Heart left ventricle (tissue), 16 donors: ENCODE data around the gene CASZ1. TPM values are rescaled to one million over a fixed set of nuclear protein-coding genes. Genes with fewer than 3 reads are reported as not detected.
A peak's percentile ranks its signal among the peaks of the same experiment; 100 is the strongest.

Source experiments
- ATAC-seq, 4 donors: fragments of 200-7000 bp; cut with Tn5 transposase; one replicate each; pipeline ENCODE4 v1.9.1; 2020 to 2022; ENCODE audit warnings: moderate library complexity in 4 of 4, mild to moderate bottlenecking in 3 of 4, moderate number of reproducible peaks in 1 of 4
- DNase-seq, 5 donors: peaks; one replicate each; pipeline ENCODE4 v3.0.0-alpha.2; 2020
- H3K27ac ChIP-seq, 12 donors: fragments of 200-600 bp; sonication (generic) in 4 of 12; one replicate each; pipeline versions ENCODE4 v1.5.0 to v1.8.0; 2016 to 2022; ENCODE audit warnings: mild to moderate bottlenecking in 2 of 12
- H3K27me3 ChIP-seq, 9 donors: fragments of 200-600 bp; sonication (generic) in 2 of 9; one replicate each; pipeline versions ENCODE4 v1.5.1 to v1.8.0; 2016 to 2022; ENCODE audit warnings: mild to moderate bottlenecking in 3 of 9
- H3K36me3 ChIP-seq, 9 donors: fragments of 200-600 bp; sonication (generic) in 2 of 9; one replicate each; pipeline versions ENCODE4 v1.5.0 to v1.8.0; 2018 to 2022; ENCODE audit warnings: mild to moderate bottlenecking in 2 of 9
- H3K4me1 ChIP-seq, 12 donors: fragments of 200-600 bp; sonication (generic) in 4 of 12; one replicate each; pipeline versions ENCODE4 v1.5.0 to v1.8.0; 2016 to 2022; ENCODE audit warnings: mild to moderate bottlenecking in 3 of 12
- H3K4me3 ChIP-seq, 12 donors: fragments of 200-600 bp; sonication (generic) in 4 of 12; one replicate each; pipeline versions ENCODE4 v1.5.0 to v1.8.0; 2017 to 2022; ENCODE audit warnings: mild to moderate bottlenecking in 9 of 12, moderate library complexity in 4 of 12
- H3K9me3 ChIP-seq, 12 donors: fragments of 200-600 bp; sonication (generic) in 4 of 12; one replicate each; pipeline versions ENCODE4 v1.5.0 to v1.8.0; 2016 to 2022; ENCODE audit warnings: mild to moderate bottlenecking in 1 of 12
- CTCF ChIP-seq, 12 donors: fragments of 200-600 bp; sonication (generic) in 4 of 12; IDR thresholded peaks; one replicate each; pipeline versions ENCODE4 v1.5.0 to v1.8.0; 2018 to 2022; ENCODE audit warnings: antibody characterized with exemption in 12 of 12, mild to moderate bottlenecking in 5 of 12
- POLR2A ChIP-seq, 2 donors: fragments of 450-650 bp; IDR thresholded peaks; one replicate each; pipeline ENCODE4 v1.6.1; 2017; ENCODE audit warnings: antibody characterized with exemption in 2 of 2, mild to moderate bottlenecking in 2 of 2, moderate library complexity in 2 of 2
- WGBS, 4 donors: extraction: QIAGEN DNeasy Blood & Tissue Kit in 2 of 4; methylation state at CpG; one replicate each; pipeline versions ENCODE4 v1.1.5 to v1.1.7; 2013 to 2018; 5-methylcytosine and 5-hydroxymethylcytosine counted together
- intact Hi-C, 10 donors: fragments of 100-400 bp; cut with DNase I; formaldehyde crosslinking; loops; one replicate each; pipeline versions ENCODE4 v1.11.1 to v1.14.2; 2022
- polyA plus RNA-seq, 2 donors: library from polyadenylated mRNA; stranded (reverse); fragments of 200-250 nt; gene quantifications; one replicate each; pipeline ENCODE4 v1.2.3, GENCODE V29; 2013
- total RNA-seq, 9 donors: library from RNA; depleted of rRNA in 2 of 9; stranded (reverse); fragments of >200 nt in 2 of 9; fragmentation: NEBNext Ultra II Directional in 3 of 9; extraction: Animal tissue kit (Norgen Biotek cat#: 25700) in 3 of 9; gene quantifications; one replicate each; pipeline versions ENCODE4 v1.1.0 to v1.2.4, GENCODE V29; 2016 to 2023
- donor health status: ischemic (EF 13 %, LVEDD 7.1; RV severe dilation, severe dysfunction).
- donor health status: healthy with polysubstance abuse.
- donor health status: DM: no; HTN: yes; CAD: no.
- donor health status: DM: no; HTN: no; CAD: no.
- donor health status: ischemic (EF 25% LVEDD 6.9; RV normal size, moderate dysfunction).
- donor health status: ischemic (EF 25% LVEDD 5.7; RV mildly dilated, moderate dysfunction).
- donor health status: healthy.
- donor health status: DM: yes; HTN: yes; CAD: no.
- donor health status: ischemic (EF 35%, LVEDD 5.7; RV mildly dilated, moderate dysfunction).
- donor health status: nonischemic (EF 11% LVEDD 7.7; RV severe dilation, severe dysfunction).
- donor health status: DM: yes; HTN: yes; CAD: no.
- donor health status: PGD.
- donor health status: ischemic (EF 29% LVEDD 5.4; RV normal size, mild dysfunction).
- donor health status: nonischemic (EF 23%, LVEDD 6.1; RV moderate dilation, normal function).

CASZ1 gene
- total and polyA plus RNA-seq, 11 donors = 28.8 to 84.9 (median 55.0) TPM

GRCh38 chr1:10631121-10631810, 165.2 kb downstream of the CASZ1 start:
- peaks cover 0 to 35% (median 24%) of the 10 kb centered on the region in 12 donors for H3K4me1 ChIP-seq
- DNase-seq = peak in 3 of 5 donors; percentile 15 to 61 (median 23)
- intact Hi-C loops = loop anchor here in 2 of 10 donors (10.0 kb wide), 2 partner anchors 96 to 116 kb away; no protein-coding TSS in a partner anchor

GRCh38 chr1:10630661-10631120, 165.8 kb downstream of the CASZ1 start:
- DNase-seq = peak in 2 of 5 donors; percentile 14 to 31
- 86 to 90% (median 88%) methylated on average over 7 to 13 of the region's 13 CpGs for WGBS, 4 donors

More at GRCh38 chr1:10631121-10631810, 165.2 kb downstream of the CASZ1 start:
- TF ChIP-seq POLR2A (IDR thresholded peaks at IDR 0.05) (no peak), CTCF (IDR thresholded peaks at IDR 0.05) (no peak)
- no peaks in the 10 kb centered on the region for H3K27me3 ChIP-seq
- peak overlapping the region in 1 of 12 donors; percentile 42 for H3K27ac ChIP-seq
- WGBS, 4 donors = 89 to 95% (median 92%) methylated on average over 13 to 20 of the region's 20 CpGs
- H3K9me3 ChIP-seq = no peaks in the 10 kb centered on the region
- peaks cover 0 to 16% (median 0%) of the 10 kb centered on the region in 9 donors for H3K36me3 ChIP-seq
- no peak for ATAC-seq
- no peak overlapping the region for H3K4me3 ChIP-seq

GRCh38 chr1:10629816-10630571, 166.5 kb downstream of the CASZ1 start:
- Histone ChIP-seq H3K27ac (peak overlapping the region in 1 of 12 donors; percentile 70), H3K4me3 (no peak overlapping the region), H3K4me1 (peaks cover 0 to 23% (median 13%) of the 10 kb centered on the region in 12 donors), H3K27me3 (no peaks in the 10 kb centered on the region), H3K9me3 (no peaks in the 10 kb centered on the region), H3K36me3 (peaks cover 0 to 16% (median 3%) of the 10 kb centered on the region in 9 donors)
- DNase-seq (peak in 1 of 5 donors; percentile 54), ATAC-seq (no peak)
- WGBS, 4 donors = 92 to 96% (median 94%) methylated on average over 28 to 36 of the region's 36 CpGs
- intact Hi-C loops = loop anchor here in 3 of 10 donors (10.0 kb wide), 3 partner anchors 95 to 235 kb away; no protein-coding TSS in a partner anchor
- TF ChIP-seq POLR2A (IDR thresholded peaks at IDR 0.05) (no peak), CTCF (IDR thresholded peaks at IDR 0.05) (no peak)

More at GRCh38 chr1:10630661-10631120, 165.8 kb downstream of the CASZ1 start:
- no peaks in the 10 kb centered on the region for H3K27me3 ChIP-seq
- peaks cover 0 to 16% (median 0%) of the 10 kb centered on the region in 9 donors for H3K36me3 ChIP-seq
- no peak overlapping the region for H3K27ac ChIP-seq
- H3K9me3 ChIP-seq = no peaks in the 10 kb centered on the region
- ATAC-seq = no peak
- intact Hi-C loops = loop anchor here in 2 of 10 donors (10.0 kb wide), 2 partner anchors 96 to 116 kb away; no protein-coding TSS in a partner anchor
- TF ChIP-seq POLR2A (IDR thresholded peaks at IDR 0.05) = no peak
- no peak for TF ChIP-seq CTCF (IDR thresholded peaks at IDR 0.05)
- no peak overlapping the region for H3K4me3 ChIP-seq
- H3K4me1 ChIP-seq = peaks cover 0 to 29% (median 20%) of the 10 kb centered on the region in 12 donors
